Adrenal gland (tissue), 12 donors: Measurements from ENCODE around the gene CDH4. TPM values are rescaled to one million over a fixed set of nuclear protein-coding genes. Genes with fewer than 3 reads are reported as not detected.

ENCODE experiments used
- DNase-seq, 7 donors: peaks; one replicate each; pipeline ENCODE4 v3.0.0-alpha.2; 2019 to 2020
- H3K27ac ChIP-seq, 5 donors: fragments of 200-600 bp; sonication (generic) in 4 of 5; 1 replicate in 3 of 5; 2 replicates in 2 of 5; pipeline versions ENCODE4 v1.5.1 to v1.8.0; 2016 to 2020; ENCODE audit warnings: mild to moderate bottlenecking in 1 of 5
- H3K27me3 ChIP-seq: fragments of 200-600 bp; 2 replicates; pipeline ENCODE4 v1.8.0; 2021
- H3K36me3 ChIP-seq, 2 donors: fragments of 200-600 bp; replicated peaks in 1 of 2; 1 replicate in 1 of 2; 2 replicates in 1 of 2; pipeline versions ENCODE4 v1.5.1 to v1.8.0; 2018 to 2022
- H3K4me1 ChIP-seq, 2 donors: fragments of 200-600 bp; replicated peaks in 1 of 2; 1 replicate in 1 of 2; 2 replicates in 1 of 2; pipeline versions ENCODE4 v1.5.1 to v1.8.0; 2018 to 2021
- H3K4me3 ChIP-seq, 4 donors: fragments of 200-600 bp; sonication (generic) in 3 of 4; one replicate each; pipeline ENCODE4 v1.5.1; 2016 to 2018
- H3K9me3 ChIP-seq, 3 donors: fragments of 200-600 bp; sonication (generic) in 1 of 3; replicated peaks in 1 of 3; 1 replicate in 2 of 3; 2 replicates in 1 of 3; pipeline versions ENCODE4 v1.5.1 to v1.8.0; 2016 to 2021
- CTCF ChIP-seq, 6 experiments: fragments of 450-650 bp in 4 of 6; fragments of 200-600 bp in 2 of 6; sonication (generic) in 1 of 6; IDR thresholded peaks; 1 replicate in 5 of 6; 2 replicates in 1 of 6; pipeline versions ENCODE4 v1.5.1 to v1.8.0; 2016 to 2021; ENCODE audit warnings: antibody characterized with exemption in 6 of 6, mild to moderate bottlenecking in 2 of 6, moderate library complexity in 1 of 6
- POLR2A ChIP-seq, 2 donors: fragments of 450-650 bp; IDR thresholded peaks; one replicate each; pipeline ENCODE4 v1.6.1; 2017; ENCODE audit warnings: antibody characterized with exemption in 2 of 2, mild to moderate bottlenecking in 2 of 2, moderate library complexity in 1 of 2
- WGBS, 4 donors: extraction: QIAGEN DNeasy Blood & Tissue Kit in 2 of 4; methylation state at CpG; one replicate each; pipeline versions ENCODE4 v1.1.5 to v1.1.7; 2013 to 2017; 5-methylcytosine and 5-hydroxymethylcytosine counted together
- intact Hi-C, 2 donors: fragments of 100-400 bp; cut with DNase I; formaldehyde crosslinking; loops; one replicate each; pipeline versions ENCODE4 v1.14.1 to v1.15.0; 2022 to 2023
- polyA plus RNA-seq, 3 donors: library from polyadenylated mRNA; stranded (reverse); fragments of 200-250 nt in 2 of 3; fragments of 350-450 nt in 1 of 3; fragmentation: Illumina TruSeq in 1 of 3; extraction: RNeasy Lipid Tissue Mini Kit (QIAGEN cat#74804) in 1 of 3; gene quantifications; one replicate each; pipeline ENCODE4 v1.2.3, GENCODE V29; 2013 to 2014
- total RNA-seq, 9 donors: library from RNA; depleted of rRNA in 4 of 9; stranded (reverse); fragments of >200 nt in 4 of 9; fragments of 120-200 nt in 1 of 9; fragmentation: NEBNext Ultra II Directional in 1 of 9; extraction: Animal tissue kit (Norgen Biotek cat#: 25700) in 1 of 9; gene quantifications; one replicate each; pipeline versions ENCODE4 v1.1.0 to v1.2.4, GENCODE V29; 2013 to 2023
- donor health status: healthy with polysubstance abuse.
- donor health status: Bipolar disorder and iron deficiency.
- donor health status: DM: yes; HTN: yes; CAD: no.
- donor health status: DM: no; HTN: no; CAD: no.
- donor health status: DM: no; HTN: no; CAD: no.
- donor health status: DM: yes; HTN: yes; CAD: no.

CDH4 gene
- total and polyA plus RNA-seq, 12 donors = 0.08 to 0.53 (median 0.20) TPM; not detected in 3

GRCh38 chr20:61287583-61288275 is 35.7 kb downstream of the CDH4 start:
- WGBS, 4 donors = 47 to 57% (median 54%) methylated on average over 8 to 15 of the region's 15 CpGs

DNA sequence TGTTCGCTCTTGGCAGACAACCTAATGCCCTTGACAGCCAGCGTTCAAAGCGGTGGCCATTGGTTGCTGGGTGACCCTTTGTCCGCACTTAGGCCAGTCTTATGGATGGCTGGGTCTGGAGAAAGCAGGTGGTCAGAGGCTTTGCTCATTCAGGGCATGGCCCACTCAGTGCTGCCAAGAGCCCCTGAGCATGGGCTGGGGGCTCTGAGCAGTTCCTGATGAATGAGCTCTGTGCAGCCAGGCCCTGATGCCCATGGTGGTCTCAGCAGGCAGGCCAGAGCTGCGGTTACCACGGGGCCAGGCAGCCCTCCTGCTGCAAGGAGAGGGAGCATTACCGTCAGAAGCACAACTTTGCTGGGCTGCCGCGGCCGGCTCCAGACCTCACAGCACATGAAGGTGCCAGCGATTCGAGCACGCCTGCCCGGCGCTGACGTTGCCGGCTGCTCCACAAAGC is 36.3 kb downstream of the CDH4 start:
- Histone ChIP-seq H3K9me3 (no peaks in the 10 kb centered on the region), H3K4me1 (no peaks in the 10 kb centered on the region), H3K27me3 (no peaks in the 10 kb centered on the region), H3K36me3 (no peaks in the 10 kb centered on the region), H3K27ac (no peak overlapping the region), H3K4me3 (no peak overlapping the region)
- TF ChIP-seq CTCF (IDR thresholded peaks at IDR 0.05) (no peak), POLR2A (IDR thresholded peaks at IDR 0.05) (no peak)
- 81 to 94% (median 83%) methylated on average over 13 to 17 of the region's 17 CpGs for WGBS, 4 donors
- no peak for DNase-seq
- intact Hi-C loops = no loop called here

More at GRCh38 chr20:61287583-61288275, 35.7 kb downstream of the CDH4 start:
- no peak for DNase-seq
- Histone ChIP-seq H3K4me1 (no peaks in the 10 kb centered on the region), H3K9me3 (no peaks in the 10 kb centered on the region), H3K36me3 (no peaks in the 10 kb centered on the region), H3K27ac (no peak overlapping the region), H3K27me3 (no peaks in the 10 kb centered on the region), H3K4me3 (no peak overlapping the region)
- intact Hi-C loops = no loop called here
- no peak for TF ChIP-seq CTCF (IDR thresholded peaks at IDR 0.05)
- TF ChIP-seq POLR2A (IDR thresholded peaks at IDR 0.05) = no peak

DNA sequence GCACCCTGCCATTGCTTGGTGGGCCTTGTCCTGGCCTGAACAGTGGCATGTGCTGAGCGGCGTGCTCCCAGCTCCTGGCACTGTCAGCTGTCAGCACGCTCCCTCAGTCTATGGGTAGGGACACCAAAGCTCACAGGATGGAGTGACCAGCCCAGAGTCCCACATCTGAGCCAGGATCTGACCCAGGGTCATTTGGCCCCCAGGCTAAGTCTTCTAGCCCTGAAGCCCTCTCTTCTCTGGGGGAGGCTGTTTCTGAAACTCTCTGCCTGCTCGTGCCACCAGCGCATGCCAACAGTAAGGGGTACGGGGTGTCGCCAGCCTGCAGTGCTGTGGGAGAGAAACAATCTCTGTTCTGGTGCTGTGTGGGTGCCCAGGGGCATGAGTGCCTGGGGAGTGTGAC is 37.1 kb downstream of the CDH4 start:
- TF ChIP-seq POLR2A (IDR thresholded peaks at IDR 0.05) (no peak), CTCF (IDR thresholded peaks at IDR 0.05) (no peak)
- DNase-seq = no peak
- Histone ChIP-seq H3K9me3 (no peaks in the 10 kb centered on the region), H3K27ac (no peak overlapping the region), H3K4me1 (no peaks in the 10 kb centered on the region), H3K36me3 (no peaks in the 10 kb centered on the region), H3K4me3 (no peak overlapping the region), H3K27me3 (no peaks in the 10 kb centered on the region)
- intact Hi-C loops = no loop called here
- WGBS, 4 donors = 76 to 85% (median 79%) methylated on average over 6 to 7 of the region's 7 CpGs

DNA sequence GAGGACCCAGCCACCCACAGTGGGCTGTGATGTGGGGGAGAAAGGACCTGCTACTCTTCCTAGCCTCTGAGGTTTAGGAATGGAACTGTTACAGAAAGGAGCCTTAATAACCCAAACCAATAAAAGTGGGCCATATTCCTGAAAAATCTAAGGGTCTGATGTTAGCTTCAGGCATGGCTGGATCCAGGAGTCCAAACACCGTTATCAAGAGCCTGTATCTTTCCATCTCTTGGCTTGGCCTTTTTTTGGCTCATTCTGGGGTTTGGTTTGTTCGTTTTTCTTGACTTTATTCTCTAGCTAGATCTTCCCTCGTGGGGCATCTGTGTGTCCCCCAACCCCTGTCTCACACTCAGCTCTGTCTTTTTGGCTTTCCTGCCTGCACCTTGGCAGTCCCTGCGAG is 38.7 kb downstream of the CDH4 start:
- intact Hi-C loops = no loop called here
- Histone ChIP-seq H3K9me3 (no peaks in the 10 kb centered on the region), H3K4me1 (no peaks in the 10 kb centered on the region), H3K27ac (no peak overlapping the region), H3K4me3 (no peak overlapping the region), H3K36me3 (no peaks in the 10 kb centered on the region), H3K27me3 (no peaks in the 10 kb centered on the region)
- no peak for DNase-seq
- TF ChIP-seq CTCF (IDR thresholded peaks at IDR 0.05) (no peak), POLR2A (IDR thresholded peaks at IDR 0.05) (no peak)
- WGBS, 4 donors = 62 to 79% (median 65%) methylated on average over 4 of the region's 4 CpGs
